CD1c-positive myeloid dendritic cell (primary cell): ENCODE measurements around the gene C16orf92.
"Not testable (repeated sequence)": the region's sequence is repeated elsewhere in the genome, so short reads cannot be mapped to it uniquely, and the experiment has no call there.

ENCODE experiments used
- DNase-seq: peaks from one replicate; pipeline ENCODE4 v3.0.0-alpha.2; 2016; ENCODE audit errors: extremely low spot score

The C16orf92 gene

DNA sequence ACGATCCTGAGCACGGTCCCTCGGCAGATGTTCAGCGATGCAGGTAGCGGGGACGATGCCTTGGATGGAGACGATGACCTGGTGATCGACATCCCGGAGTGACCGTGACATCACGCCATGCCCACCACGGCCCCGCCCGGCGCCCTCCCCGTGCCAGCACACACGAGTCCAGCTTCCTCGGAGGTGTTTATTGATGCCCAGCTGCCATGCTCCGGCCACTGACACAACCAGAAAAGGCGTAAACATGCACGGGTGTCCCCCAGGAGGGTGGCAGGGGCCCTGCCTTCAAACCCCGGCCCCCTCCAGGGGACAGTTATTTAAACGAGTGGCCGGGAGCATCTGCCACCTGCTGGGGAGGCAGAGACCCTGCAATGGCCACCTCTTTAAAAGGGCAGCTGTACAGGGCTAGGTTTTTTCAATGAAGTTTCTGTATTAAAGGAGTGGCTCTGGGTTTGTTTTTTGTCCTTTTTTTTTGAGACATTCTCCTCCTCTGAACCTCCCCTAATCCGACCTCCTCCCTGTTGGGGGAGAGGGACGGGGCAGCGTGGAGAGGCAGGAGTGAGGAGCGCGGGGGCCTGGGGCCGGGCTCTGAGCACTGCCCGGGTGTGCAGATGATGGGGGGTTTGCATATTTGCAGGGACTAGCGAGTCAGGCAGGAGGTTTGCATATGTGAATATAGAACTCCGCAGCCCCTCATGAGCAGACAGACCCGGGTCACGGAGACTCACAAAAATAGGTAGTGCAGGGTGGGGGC lies 17.5 kb upstream of the C16orf92 start:
- peak; percentile 51 for DNase-seq

GRCh38 chr16:30006095-30006473 lies 16.9 kb upstream of the C16orf92 start:
- DNase-seq, result no peak

GRCh38 chr16:30006659-30007377 lies 16.2 kb upstream of the C16orf92 start:
- no peak for DNase-seq

GRCh38 chr16:30007378-30007895 lies 15.6 kb upstream of the C16orf92 start:
- DNase-seq, result no peak

DNA sequence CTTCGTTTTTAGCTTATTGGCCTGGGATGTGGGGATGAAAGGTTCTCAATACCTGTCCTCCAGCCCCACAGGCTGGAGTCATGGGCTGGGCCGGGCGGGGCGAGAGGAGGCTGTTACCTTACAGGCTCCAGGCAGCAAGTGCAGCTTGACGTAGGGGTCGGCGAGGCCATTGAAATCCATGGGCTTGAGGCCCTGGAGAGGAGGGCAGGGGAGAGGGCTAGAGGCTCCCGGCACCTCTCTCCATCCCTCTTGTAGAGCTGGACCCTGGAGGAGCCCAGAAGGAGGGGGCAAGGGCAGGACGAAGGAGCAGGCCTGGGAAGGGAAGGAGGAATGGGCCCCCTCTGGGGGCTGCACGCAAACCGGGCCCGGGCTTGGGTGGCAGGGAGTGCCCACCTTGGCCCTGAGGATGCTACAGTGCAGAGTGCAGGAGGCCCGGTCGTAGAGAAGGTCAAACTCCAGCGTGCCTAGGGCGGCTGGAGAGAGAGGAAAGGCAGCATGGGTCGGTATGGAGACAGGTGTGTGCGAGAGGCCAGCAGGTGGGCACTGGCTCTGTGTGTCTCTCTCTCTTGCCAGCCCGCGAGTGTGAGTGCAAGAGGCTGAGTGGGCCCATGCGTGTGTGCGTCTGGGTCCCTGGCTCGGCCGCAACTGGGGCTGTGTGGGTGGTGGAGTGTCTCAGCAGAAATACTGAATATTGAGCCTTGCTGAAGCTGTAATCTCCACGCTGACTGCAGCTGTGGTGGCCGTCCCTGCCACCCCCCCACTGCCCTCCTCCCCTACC lies 13.7 kb upstream of the C16orf92 start:
- no peak for DNase-seq

DNA sequence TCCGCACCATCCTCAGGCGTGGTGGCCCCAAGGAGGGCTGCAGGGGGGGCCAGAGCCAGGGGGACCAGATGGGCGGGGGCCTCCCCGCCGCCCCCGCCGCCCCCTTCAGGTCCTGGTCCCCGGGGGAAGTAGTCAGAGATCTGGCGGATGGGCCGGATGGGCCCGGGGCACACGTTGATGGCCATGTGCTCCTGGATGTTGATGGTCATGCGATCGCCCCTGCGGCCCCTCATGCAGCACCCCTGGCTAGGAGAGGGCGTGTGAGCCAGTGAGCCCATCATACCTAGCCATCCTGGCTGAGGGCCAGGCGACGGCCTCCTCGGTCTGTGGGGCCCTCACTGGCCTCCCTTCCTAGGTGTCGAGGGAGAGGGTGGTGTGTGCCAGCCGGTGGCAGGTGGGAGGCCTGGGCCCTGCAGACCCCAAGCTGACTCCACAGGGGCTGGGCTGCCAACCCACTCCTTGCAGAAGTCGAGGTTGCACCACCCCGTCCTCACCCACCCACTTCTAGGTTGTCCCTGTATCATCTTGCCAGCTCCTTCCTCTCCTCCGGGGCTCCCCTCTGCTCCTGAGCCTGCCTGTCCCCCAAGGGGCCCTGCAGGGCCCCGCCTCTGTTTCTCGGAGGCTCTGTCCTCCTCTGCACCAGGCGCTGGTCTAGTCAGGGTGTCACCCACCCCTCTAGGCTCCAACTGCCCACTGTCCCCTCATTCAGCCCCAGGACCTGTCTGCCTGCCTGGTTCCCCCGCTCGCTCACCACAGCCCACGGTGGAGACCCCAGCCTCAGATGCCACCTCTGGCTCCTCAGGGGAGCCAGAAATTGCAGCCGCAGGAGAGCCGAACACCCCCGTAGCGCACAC lies 12.8 kb upstream of the C16orf92 start:
- no peak for DNase-seq

GRCh38 chr16:30010844-30011713 lies 11.9 kb upstream of the C16orf92 start, which contains the start of gene DOC2A:
Gene DOC2A (minus strand): TSS chr16:30011027. CDS start chr16:30010222, 805 bp downstream.
- no peak for DNase-seq

DNA sequence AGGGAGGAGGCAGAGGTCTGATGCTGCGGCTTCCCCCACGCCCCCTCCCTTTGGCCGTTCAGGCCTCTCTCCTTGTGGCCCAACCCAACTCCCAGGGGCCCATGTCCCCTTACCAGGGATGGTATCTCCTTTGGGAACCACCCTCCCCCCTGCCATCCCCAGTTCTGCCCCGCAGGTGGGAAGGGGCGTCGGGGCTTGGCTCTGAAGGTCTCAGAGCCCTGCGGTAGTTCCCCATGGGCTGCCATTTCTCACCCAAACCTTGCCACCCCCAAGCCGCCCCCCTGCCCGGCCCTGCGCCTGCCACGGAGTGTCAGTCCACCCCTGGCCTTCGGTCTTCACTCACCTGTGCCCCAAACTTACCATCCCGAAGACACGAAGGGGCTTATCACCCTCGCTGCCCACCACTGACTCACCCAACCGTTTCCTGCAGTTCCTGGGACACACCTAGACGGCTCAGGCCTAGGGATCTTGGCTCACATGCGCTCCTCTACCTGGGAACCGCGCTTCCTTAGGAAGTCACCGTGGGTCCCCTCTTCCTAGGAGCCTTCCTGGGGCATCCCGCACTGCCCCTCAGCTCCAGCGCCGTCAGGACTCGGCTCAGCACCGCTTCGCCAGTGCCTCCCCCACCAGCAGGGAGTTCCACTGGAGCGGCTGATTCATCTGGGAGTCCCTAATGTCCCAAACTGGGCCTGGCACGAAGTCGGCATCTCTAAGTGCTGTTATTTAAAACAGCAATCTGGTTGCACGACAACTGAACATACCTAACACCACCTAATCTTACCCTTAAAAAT lies 11.1 kb upstream of the C16orf92 start:
- no peak for DNase-seq

DNA sequence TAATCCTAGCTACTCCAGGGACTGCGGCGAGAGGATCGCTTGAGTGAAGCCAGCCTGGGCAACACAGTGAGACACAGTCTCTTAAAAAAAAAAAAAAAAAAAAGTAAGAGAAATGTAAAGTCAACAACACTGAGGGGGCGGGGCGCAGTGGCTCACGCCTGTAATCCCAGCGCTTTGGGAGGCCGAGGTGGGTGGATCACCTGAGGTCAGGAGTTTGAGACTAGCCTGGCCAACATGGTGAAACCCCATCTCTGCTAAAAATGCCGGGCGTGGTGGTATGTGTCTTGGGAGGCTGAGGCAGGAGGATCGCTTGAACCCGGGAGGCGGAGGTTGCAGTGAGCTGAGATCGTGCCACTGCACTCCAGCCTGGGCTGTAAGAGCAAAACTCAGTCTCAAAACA lies 10.4 kb upstream of the C16orf92 start:
- DNase-seq, result not testable (repeated sequence)

GRCh38 chr16:30015450-30015849 lies 7.5 kb upstream of the C16orf92 start:
- not testable (repeated sequence) for DNase-seq

GRCh38 chr16:30016555-30017276 lies 6.3 kb upstream of the C16orf92 start:
- no peak for DNase-seq

GRCh38 chr16:30017277-30017656 lies 5.7 kb upstream of the C16orf92 start:
- no peak for DNase-seq

DNA sequence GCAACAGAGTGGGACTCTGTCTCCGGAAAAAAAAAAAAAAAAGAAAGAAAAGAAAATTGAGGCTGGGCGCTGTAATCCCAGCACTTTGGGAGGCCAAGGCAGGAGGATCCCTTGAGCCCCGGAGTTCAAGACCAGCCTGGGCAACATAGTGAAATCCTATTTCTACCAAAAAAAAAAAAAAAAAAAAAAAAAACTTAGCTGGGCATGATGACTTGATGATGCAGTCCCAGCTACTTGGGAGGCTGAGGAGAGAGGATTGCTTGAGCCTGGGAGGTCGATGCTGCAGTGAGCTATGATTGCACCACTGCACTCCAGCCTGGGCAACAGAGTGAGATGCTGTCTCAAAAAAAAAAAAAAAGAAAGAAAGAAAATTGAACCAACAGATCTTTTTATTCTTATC lies 5.1 kb upstream of the C16orf92 start:
- not testable (repeated sequence) for DNase-seq

DNA sequence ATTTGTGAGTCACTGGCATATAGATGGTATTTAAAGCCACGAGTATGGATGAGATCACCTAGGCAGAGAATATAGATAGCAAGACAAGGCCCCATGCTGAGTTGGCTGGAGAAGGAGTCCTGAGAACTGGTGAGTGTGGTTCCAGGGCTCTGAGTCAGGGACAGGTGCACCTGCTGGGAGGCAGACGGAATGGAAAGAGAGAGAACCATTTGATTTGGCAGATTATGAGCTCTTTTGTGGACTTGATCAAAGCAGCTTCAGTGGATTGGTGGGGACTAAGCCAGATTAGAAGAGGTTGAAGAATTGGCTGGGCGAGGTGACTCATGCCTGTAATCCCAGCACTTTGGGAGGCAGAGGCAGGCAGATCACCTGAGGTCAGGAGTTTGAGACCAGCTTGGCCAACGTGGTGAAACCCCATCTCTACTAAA lies 4.3 kb upstream of the C16orf92 start:
- no peak for DNase-seq

GRCh38 chr16:30023586-30023985 lies 588 bp downstream of the C16orf92 start:
- no peak for DNase-seq

DNA sequence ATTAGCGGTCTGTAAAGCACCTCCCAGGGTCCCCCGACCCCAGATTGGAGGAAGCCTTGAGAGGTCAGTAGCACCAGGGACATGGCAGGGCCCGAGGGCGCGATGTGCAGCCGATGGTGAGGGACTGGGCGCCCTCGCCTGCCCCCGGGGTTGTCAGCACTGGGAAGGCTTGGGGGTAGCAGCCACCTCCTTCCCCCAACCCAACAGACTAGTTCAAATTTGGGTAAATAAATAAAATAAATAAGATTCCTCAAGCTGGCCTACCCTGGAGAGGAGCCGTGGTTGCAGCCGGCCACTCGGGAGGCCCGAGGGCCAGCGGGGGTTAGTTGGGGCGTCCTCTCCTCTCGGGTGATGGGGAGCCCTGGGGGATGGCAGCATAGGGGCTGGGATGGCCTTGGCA lies 1.5 kb downstream of the C16orf92 start:
- no peak for DNase-seq

DNA sequence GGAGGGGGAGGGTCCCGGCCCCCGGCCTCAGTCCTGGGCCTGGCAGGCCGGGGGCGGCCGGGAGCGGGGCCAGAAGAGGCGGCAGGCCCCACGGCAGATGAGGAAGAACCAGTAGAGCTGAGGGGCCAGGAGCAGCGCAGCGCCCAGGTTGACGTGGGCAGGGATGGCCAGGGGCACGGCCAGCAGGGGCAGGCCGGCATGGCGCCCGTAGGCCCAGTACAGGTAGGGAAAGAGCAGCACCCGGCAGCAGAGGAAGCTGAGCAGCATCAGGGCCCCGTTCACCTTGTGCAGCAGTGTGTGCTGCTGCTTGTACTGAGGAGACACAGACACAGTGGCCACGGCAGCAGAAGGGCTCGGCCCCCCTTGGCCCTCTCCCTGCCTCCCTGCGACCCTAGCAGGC lies 2.2 kb downstream of the C16orf92 start:
- DNase-seq, result no peak

GRCh38 chr16:30025574-30025973 lies 2.6 kb downstream of the C16orf92 start:
- DNase-seq, result no peak

DNA sequence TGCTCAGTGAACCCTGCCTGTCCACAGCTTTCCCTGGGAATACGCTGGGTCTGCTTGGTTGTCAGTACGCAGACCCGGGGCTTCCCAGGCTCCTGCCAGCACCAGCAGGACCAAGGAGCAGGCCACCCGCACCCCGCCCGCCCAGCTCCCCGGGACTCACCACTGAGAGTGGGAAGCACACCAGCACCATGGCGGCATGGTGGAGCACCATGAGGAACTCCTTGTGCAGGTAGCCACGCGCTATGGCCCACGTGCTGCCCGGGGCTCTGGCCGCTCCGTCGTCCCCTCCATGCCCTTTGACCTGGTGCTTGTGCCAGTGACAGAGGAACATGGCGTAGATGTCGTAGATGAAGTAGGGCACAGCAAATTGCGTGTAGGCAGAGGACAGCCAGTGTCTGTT lies 3.5 kb downstream of the C16orf92 start:
- DNase-seq, result no peak
